HCT116 (cell line): ENCODE data around the gene PRIM1. TPM values are rescaled to one million over a fixed set of nuclear protein-coding genes. Genes with fewer than 3 reads are reported as not detected.

Experiments used
- ATAC-seq: fragments of 200-7000 bp; cut with Tn5 transposase; 2 replicates; pipeline ENCODE4 v1.9.1; 2020; ENCODE audit warnings: mild to moderate bottlenecking, moderate library complexity
- BruUV-seq: library from RNA; stranded (reverse); fragments of 400-500 nt; replicated peaks from 2 replicates; lab custom pipeline; 2021; lab: Mats Ljungman, UMichigan
- CTCF ChIA-PET: fragments of 300-600 bp; sonication (Branson Sonifier 250); formaldehyde crosslinking; loops from one replicate; lab custom pipeline; 2021; ENCODE audit warnings: antibody characterized with exemption; lab: Charles Lee
- POLR2A ChIA-PET: fragments of 300-600, 350-600 bp; sonication (Branson Sonifier 250); formaldehyde crosslinking; loops from one replicate; lab custom pipeline; 2021; ENCODE audit warnings: antibody characterized with exemption; lab: Charles Lee
- RAD21 ChIA-PET, 2 experiments: fragments of 300-600 bp; sonication (Branson Sonifier 250); formaldehyde crosslinking; loops; one replicate each; lab custom pipeline; 2023; ENCODE audit warnings: low total read pairs in 2 of 2; ENCODE audit not compliant: uncharacterized antibody in 2 of 2, unreplicated experiment in 2 of 2, low non-redundant PET in 1 of 2; lab: Charles Lee
- DNase-seq: peaks from one replicate; pipeline ENCODE4 v3.0.0-alpha.2; 2010; ENCODE audit warnings: low read depth, low spot score
- H2AFZ ChIP-seq: fragments of 200-600 bp; shearing (Covaris generic), sonication (generic); 2 replicates; pipeline ENCODE4 v1.6.1; 2017; ENCODE audit warnings: low read depth, mixed run types, mixed read lengths, antibody characterized with exemption, low read length; ENCODE audit not compliant: poor library complexity, severe bottlenecking
- H3K27ac ChIP-seq: 2 replicates; pipeline ENCODE4 v1.5.1; 2012; ENCODE audit warnings: low read depth, low read length
- H3K27me3 ChIP-seq: fragments of 200-600 bp; sonication (generic); 2 replicates; pipeline ENCODE4 v1.6.1; 2016; ENCODE audit warnings: mixed run types, low read length, mixed read lengths; ENCODE audit not compliant: insufficient read depth
- H3K36me3 ChIP-seq, 2 experiments: fragments of 200-500 bp in 1 of 2; fragments of 200-600 bp in 1 of 2; sonication (Bioruptor generic) in 1 of 2; sonication (generic) in 1 of 2; 2 replicates each; pipeline versions ENCODE4 v1.5.1 to v1.6.1; 2014 to 2016; ENCODE audit warnings: low read length in 2 of 2, inconsistent platforms in 1 of 2, mixed read lengths in 1 of 2, mixed run types in 1 of 2; ENCODE audit not compliant: insufficient read depth in 2 of 2, control insufficient read depth in 1 of 2
- H3K4me1 ChIP-seq, 2 experiments: fragments of 200-600 bp in 1 of 2; sonication (generic) in 1 of 2; 2 replicates each; pipeline versions ENCODE4 v1.5.1 to v1.6.1; 2012 to 2017; ENCODE audit warnings: low read length in 2 of 2, inconsistent platforms in 1 of 2, mild to moderate bottlenecking in 1 of 2, mixed read lengths in 1 of 2, mixed run types in 1 of 2, moderate library complexity in 1 of 2; ENCODE audit not compliant: insufficient read depth in 2 of 2, control insufficient read depth in 1 of 2
- H3K4me2 ChIP-seq: fragments of 200-600 bp; sonication (generic); 2 replicates; pipeline ENCODE4 v1.6.1; 2017; ENCODE audit warnings: mixed run types, low read length, mixed read lengths
- H3K4me3 ChIP-seq, 2 experiments: fragments of 200-600 bp in 1 of 2; sonication (generic) in 1 of 2; replicated peaks in 1 of 2; 2 replicates each; pipeline ENCODE4 v1.5.1; 2011 to 2016; ENCODE audit warnings: low read length in 2 of 2, control low read depth in 1 of 2, low read depth in 1 of 2, mild to moderate bottlenecking in 1 of 2, mixed read lengths in 1 of 2, mixed run types in 1 of 2
- H3K79me2 ChIP-seq: fragments of 200-600 bp; sonication (generic); 2 replicates; pipeline ENCODE4 v1.6.1; 2017; ENCODE audit warnings: mild to moderate bottlenecking, mixed run types, low read length, moderate library complexity, mixed read lengths; ENCODE audit not compliant: insufficient read depth
- H3K9ac ChIP-seq: fragments of 200-600 bp; sonication (generic); 2 replicates; pipeline ENCODE4 v1.6.1; 2016; ENCODE audit warnings: low read length, mixed read lengths
- H3K9me2 ChIP-seq: fragments of 200-600 bp; sonication (generic), shearing (Covaris generic); 2 replicates; pipeline ENCODE4 v1.6.1; 2017; ENCODE audit warnings: mixed run types, mild to moderate bottlenecking, moderate library complexity; ENCODE audit not compliant: insufficient read depth
- H3K9me3 ChIP-seq, 2 experiments: fragments of 200-500 bp in 1 of 2; fragments of 200-600 bp in 1 of 2; sonication (Bioruptor generic) in 1 of 2; sonication (generic) in 1 of 2; 2 replicates each; pipeline ENCODE4 v1.6.1; 2014 to 2017; ENCODE audit warnings: low read length in 2 of 2, mixed read lengths in 2 of 2, inconsistent platforms in 1 of 2, low read depth in 1 of 2, mild to moderate bottlenecking in 1 of 2, mixed run types in 1 of 2, moderate library complexity in 1 of 2; ENCODE audit not compliant: control insufficient read depth in 1 of 2, insufficient read depth in 1 of 2
- H4K20me1 ChIP-seq: fragments of 200-600 bp; sonication (generic), shearing (Covaris generic); 2 replicates; pipeline ENCODE4 v1.6.1; 2017; ENCODE audit warnings: mixed run types, mild to moderate bottlenecking, moderate library complexity; ENCODE audit not compliant: insufficient read depth
- CBX3 ChIP-seq: IDR thresholded peaks from 2 replicates; pipeline ENCODE4 v1.6.1; 2012; ENCODE audit warnings: low read depth
- CEBPB ChIP-seq: IDR thresholded peaks from 2 replicates; pipeline ENCODE4 v1.6.1; 2012; ENCODE audit warnings: low read depth
- EZH2phosphoT487 ChIP-seq: fragments of 200-600 bp; IDR thresholded peaks from 2 replicates; pipeline ENCODE4 v1.6.1; 2018; ENCODE audit warnings: antibody characterized with exemption, borderline replicate concordance
- FOSL1 ChIP-seq: IDR thresholded peaks from 2 replicates; pipeline ENCODE4 v1.6.1; 2012; ENCODE audit warnings: low read depth
- JUND ChIP-seq: IDR thresholded peaks from 2 replicates; pipeline ENCODE4 v1.6.1; 2012
- POLR2A ChIP-seq: IDR thresholded peaks from 2 replicates; pipeline ENCODE4 v1.7.0; 2011; ENCODE audit warnings: borderline replicate concordance; ENCODE audit not compliant: insufficient read depth, insufficient read length; ENCODE audit errors: extremely low read depth
- POLR2AphosphoS5 ChIP-seq: IDR thresholded peaks from 2 replicates; pipeline ENCODE4 v1.6.1; 2011; ENCODE audit warnings: mild to moderate bottlenecking, low read depth, low read length, moderate library complexity
- SIN3A ChIP-seq: IDR thresholded peaks from 2 replicates; pipeline ENCODE4 v1.6.1; 2012; ENCODE audit warnings: low read depth
- SRF ChIP-seq: IDR thresholded peaks from 2 replicates; pipeline ENCODE4 v1.6.1; 2012; ENCODE audit warnings: low read depth
- TCF7L2 ChIP-seq: IDR thresholded peaks from 2 replicates; pipeline ENCODE4 v1.7.0; 2011; ENCODE audit warnings: borderline replicate concordance, inconsistent platforms; ENCODE audit not compliant: insufficient read depth, insufficient read length; ENCODE audit errors: extremely low read depth
- YY1 ChIP-seq: IDR thresholded peaks from 2 replicates; pipeline ENCODE4 v1.6.1; 2011; ENCODE audit warnings: low read length, low read depth, moderate library complexity, mild to moderate bottlenecking; ENCODE audit not compliant: insufficient replicate concordance; ENCODE audit errors: extremely low read depth
- ZFX ChIP-seq: fragments of 450-650 bp; IDR thresholded peaks from 2 replicates; pipeline ENCODE4 v1.6.1; 2017
- intact Hi-C: fragments of 100-400 bp; cut with micrococcal nuclease; formaldehyde crosslinking; loops from 2 replicates; pipeline ENCODE4 v1.10.0; 2022
- total RNA-seq: library from RNA; stranded (reverse); gene quantifications from one replicate; pipeline ENCODE4 v1.2.1, GENCODE V29; 2021; ENCODE audit not compliant: unreplicated experiment
- TF ChIP-seq, protein P1 (sequence below): IDR thresholded peaks from 2 replicates; pipeline ENCODE4 v1.6.1; 2012; ENCODE audit warnings: low read depth
- TF ChIP-seq, protein P2 (sequence below): IDR thresholded peaks from 2 replicates; pipeline ENCODE4 v1.6.1; 2012
- TF ChIP-seq, protein P3 (sequence below), 3 experiments: fragments of 200-600 bp in 1 of 3; sonication (generic) in 1 of 3; IDR thresholded peaks in 2 of 3; conservative IDR thresholded peaks in 1 of 3; 2 replicates each; pipeline ENCODE4 v1.5.1; 2012 to 2017; ENCODE audit warnings: low read depth in 2 of 3, low read length in 2 of 3, antibody characterized with exemption in 1 of 3, borderline replicate concordance in 1 of 3, control low read depth in 1 of 3, mild to moderate bottlenecking in 1 of 3, mixed read lengths in 1 of 3, mixed run types in 1 of 3, moderate library complexity in 1 of 3; ENCODE audit not compliant: insufficient read depth in 1 of 3

PRIM1 gene
- total RNA-seq, 1 experiment from 2014 or later: 53.3 TPM

DNA sequence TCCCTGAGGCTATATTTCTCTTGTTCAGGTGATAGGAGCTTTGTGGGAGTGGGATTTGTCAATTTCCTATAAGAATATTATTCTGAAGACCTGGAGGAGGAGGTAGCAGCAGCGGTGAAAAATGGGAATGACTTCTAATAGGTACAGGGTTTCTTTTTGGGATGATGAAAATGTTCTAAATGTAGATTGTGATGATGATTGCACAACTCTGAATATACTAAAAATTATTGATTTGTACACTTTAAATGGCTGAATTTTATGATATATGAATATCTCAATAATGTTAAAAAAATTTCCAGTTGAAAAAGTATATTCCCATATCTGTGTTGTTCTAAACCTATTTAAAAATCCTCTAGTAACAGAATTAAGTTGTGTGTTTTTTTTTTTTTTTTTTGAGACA lies 33.8 kb upstream of the PRIM1 start (continued):
- TF ChIP-seq, protein P1, sequence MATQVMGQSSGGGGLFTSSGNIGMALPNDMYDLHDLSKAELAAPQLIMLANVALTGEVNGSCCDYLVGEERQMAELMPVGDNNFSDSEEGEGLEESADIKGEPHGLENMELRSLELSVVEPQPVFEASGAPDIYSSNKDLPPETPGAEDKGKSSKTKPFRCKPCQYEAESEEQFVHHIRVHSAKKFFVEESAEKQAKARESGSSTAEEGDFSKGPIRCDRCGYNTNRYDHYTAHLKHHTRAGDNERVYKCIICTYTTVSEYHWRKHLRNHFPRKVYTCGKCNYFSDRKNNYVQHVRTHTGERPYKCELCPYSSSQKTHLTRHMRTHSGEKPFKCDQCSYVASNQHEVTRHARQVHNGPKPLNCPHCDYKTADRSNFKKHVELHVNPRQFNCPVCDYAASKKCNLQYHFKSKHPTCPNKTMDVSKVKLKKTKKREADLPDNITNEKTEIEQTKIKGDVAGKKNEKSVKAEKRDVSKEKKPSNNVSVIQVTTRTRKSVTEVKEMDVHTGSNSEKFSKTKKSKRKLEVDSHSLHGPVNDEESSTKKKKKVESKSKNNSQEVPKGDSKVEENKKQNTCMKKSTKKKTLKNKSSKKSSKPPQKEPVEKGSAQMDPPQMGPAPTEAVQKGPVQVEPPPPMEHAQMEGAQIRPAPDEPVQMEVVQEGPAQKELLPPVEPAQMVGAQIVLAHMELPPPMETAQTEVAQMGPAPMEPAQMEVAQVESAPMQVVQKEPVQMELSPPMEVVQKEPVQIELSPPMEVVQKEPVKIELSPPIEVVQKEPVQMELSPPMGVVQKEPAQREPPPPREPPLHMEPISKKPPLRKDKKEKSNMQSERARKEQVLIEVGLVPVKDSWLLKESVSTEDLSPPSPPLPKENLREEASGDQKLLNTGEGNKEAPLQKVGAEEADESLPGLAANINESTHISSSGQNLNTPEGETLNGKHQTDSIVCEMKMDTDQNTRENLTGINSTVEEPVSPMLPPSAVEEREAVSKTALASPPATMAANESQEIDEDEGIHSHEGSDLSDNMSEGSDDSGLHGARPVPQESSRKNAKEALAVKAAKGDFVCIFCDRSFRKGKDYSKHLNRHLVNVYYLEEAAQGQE: no peak
- TF ChIP-seq CBX3: no peak
- TF ChIP-seq CEBPB: no peak
- TF ChIP-seq YY1: no peak
- TF ChIP-seq FOSL1: no peak

DNA sequence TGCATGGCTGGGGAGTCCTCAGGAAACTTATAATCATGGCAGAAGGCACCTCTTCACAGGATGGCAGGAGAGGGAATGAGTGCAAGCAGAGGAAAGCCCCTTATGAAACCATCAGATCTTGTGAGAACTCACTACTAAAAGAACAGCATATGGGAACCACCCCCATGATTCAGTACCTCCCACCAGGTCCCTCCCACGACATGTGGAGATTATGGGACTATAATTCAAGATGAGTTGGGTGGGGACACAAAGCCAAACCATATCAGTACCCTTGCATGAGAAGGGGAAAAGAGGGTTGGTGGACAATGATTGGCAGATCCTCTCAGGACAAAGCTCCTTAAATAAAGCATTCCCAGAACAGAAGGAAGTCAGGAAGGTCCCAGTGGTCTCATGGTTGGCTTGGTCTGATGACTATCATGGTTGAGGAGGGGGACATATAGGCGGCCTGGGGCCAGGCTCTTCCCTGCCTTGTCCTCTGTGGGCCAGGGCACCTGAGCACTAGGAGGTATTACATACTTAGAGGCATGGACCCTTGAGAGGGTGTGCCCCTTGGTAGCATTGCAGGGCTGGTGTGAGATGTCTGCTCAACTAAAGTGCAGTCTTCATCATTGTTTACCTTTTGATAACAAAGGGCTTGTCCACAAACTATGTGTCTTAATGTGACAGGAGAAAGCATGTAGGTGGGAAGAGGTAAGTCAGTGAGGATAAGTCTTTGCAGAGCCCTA lies 33.2 kb upstream of the PRIM1 start:
- Histone ChIP-seq H3K4me1 (no peaks in the 10 kb centered on the region), H4K20me1 (no peaks in the 10 kb centered on the region), H3K9me2 (no peaks in the 10 kb centered on the region), H3K36me3 (no peaks in the 10 kb centered on the region), H3K4me3 (no peak overlapping the region), H3K9me3 (no peaks in the 10 kb centered on the region), H3K27me3 (no peaks in the 10 kb centered on the region), H3K9ac (no peak overlapping the region), H3K79me2 (no peaks in the 10 kb centered on the region), H3K27ac (no peak overlapping the region), H2AFZ (no peak overlapping the region), H3K4me2 (no peak overlapping the region)
- CTCF ChIA-PET: no interaction called here
- RAD21 ChIA-PET: no interaction called here
- BruUV-seq: no TSS peak
- no peak for ATAC-seq
- intact Hi-C loops: no loop called here
- TF ChIP-seq SIN3A (no peak), FOSL1 (no peak), ZFX (no peak), SRF (no peak), JUND (no peak), POLR2A (no peak), TCF7L2 (no peak), EZH2phosphoT487 (no peak), CEBPB (no peak), YY1 (no peak), POLR2AphosphoS5 (no peak)
- TF ChIP-seq, protein P2, sequence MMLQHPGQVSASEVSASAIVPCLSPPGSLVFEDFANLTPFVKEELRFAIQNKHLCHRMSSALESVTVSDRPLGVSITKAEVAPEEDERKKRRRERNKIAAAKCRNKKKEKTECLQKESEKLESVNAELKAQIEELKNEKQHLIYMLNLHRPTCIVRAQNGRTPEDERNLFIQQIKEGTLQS: no peak
- TF ChIP-seq, protein P3, sequence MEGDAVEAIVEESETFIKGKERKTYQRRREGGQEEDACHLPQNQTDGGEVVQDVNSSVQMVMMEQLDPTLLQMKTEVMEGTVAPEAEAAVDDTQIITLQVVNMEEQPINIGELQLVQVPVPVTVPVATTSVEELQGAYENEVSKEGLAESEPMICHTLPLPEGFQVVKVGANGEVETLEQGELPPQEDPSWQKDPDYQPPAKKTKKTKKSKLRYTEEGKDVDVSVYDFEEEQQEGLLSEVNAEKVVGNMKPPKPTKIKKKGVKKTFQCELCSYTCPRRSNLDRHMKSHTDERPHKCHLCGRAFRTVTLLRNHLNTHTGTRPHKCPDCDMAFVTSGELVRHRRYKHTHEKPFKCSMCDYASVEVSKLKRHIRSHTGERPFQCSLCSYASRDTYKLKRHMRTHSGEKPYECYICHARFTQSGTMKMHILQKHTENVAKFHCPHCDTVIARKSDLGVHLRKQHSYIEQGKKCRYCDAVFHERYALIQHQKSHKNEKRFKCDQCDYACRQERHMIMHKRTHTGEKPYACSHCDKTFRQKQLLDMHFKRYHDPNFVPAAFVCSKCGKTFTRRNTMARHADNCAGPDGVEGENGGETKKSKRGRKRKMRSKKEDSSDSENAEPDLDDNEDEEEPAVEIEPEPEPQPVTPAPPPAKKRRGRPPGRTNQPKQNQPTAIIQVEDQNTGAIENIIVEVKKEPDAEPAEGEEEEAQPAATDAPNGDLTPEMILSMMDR (IDR thresholded peaks at IDR 0.05 in 2 of 3, conservative IDR thresholded peaks at IDR 0.05 in 1 of 3; ENCODE audit: borderline replicate concordance in 1 of 3, insufficient read depth in 1 of 3, low read depth in 2 of 3, low read length in 2 of 3): no peak
- TF ChIP-seq, protein P1: no peak
- POLR2A ChIA-PET: no interaction called here
- no peak for DNase-seq
